ENCODE results near the gene PARVA.

The PARVA gene

GRCh38 chr11:12459374-12459773, 82.0 kb downstream of the PARVA start:
- Histone ChIP-seq H3K4me1 (ENCODE audit: control insufficient read depth, low read length) (no peaks in the 10 kb centered on the region), H3K79me2 (ENCODE audit: control insufficient read depth, low read length) (no peaks in the 10 kb centered on the region), H3F3A (ENCODE audit: control insufficient read depth, insufficient read depth) (no peaks in the 10 kb centered on the region), H3K27me3 (ENCODE audit: control insufficient read depth, low read length) (no peaks in the 10 kb centered on the region), H3K4me3 (ENCODE audit: low read length) (no peak overlapping the region), H3K9me2 (replicated peaks; ENCODE audit: control insufficient read depth, low read length) (no peaks in the 10 kb centered on the region), H3K27ac (ENCODE audit: low read depth, low read length) (no peak overlapping the region), H3K36me3 (ENCODE audit: control insufficient read depth, low read length) (no peaks in the 10 kb centered on the region), H4K20me1 (ENCODE audit: control insufficient read depth, insufficient read depth, low read depth, low read length) (no peaks in the 10 kb centered on the region), H3K9me3 (ENCODE audit: control insufficient read depth, insufficient read depth, low read length) (no peaks in the 10 kb centered on the region), H3K4me2 (ENCODE audit: low read length) (no peak overlapping the region)
- TF ChIP-seq, protein P1, sequence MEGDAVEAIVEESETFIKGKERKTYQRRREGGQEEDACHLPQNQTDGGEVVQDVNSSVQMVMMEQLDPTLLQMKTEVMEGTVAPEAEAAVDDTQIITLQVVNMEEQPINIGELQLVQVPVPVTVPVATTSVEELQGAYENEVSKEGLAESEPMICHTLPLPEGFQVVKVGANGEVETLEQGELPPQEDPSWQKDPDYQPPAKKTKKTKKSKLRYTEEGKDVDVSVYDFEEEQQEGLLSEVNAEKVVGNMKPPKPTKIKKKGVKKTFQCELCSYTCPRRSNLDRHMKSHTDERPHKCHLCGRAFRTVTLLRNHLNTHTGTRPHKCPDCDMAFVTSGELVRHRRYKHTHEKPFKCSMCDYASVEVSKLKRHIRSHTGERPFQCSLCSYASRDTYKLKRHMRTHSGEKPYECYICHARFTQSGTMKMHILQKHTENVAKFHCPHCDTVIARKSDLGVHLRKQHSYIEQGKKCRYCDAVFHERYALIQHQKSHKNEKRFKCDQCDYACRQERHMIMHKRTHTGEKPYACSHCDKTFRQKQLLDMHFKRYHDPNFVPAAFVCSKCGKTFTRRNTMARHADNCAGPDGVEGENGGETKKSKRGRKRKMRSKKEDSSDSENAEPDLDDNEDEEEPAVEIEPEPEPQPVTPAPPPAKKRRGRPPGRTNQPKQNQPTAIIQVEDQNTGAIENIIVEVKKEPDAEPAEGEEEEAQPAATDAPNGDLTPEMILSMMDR (IDR thresholded peaks at IDR 0.05; ENCODE audit: low read depth, low read length, poor library complexity, severe bottlenecking): no peak
- no peak for TF ChIP-seq EZH2phosphoT487 (IDR thresholded peaks at IDR 0.05; ENCODE audit: borderline replicate concordance, low read length)

DNA sequence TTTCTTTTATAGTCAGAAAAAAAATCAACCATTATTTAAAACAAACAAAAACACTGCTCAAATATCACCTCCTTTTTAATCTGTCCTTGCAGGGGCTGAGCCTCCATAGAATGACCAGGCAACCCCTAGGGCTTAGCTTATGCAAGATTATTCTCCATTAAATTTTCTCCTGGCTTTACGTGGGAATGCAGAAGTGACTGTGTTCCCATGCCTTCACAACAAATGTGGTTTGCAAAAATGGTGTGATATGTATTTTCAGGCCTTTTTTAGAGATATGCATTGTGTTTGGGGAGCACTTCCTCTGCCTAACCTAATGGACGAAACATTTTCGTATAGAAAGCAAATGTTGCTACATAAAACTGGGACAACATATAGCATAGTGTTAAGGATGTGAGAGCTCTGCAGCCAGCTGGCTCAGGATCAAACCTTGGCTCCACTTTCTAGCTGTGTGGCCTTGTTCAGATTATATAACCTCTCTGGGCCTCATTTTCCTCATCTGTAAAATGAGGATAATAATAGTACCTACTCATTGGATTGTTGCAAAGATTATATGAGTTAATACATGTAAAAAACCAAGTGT, 82.6 kb downstream of the PARVA start:
- Histone ChIP-seq H3K79me2 (ENCODE audit: control insufficient read depth, low read length) (no peaks in the 10 kb centered on the region), H3K4me3 (ENCODE audit: low read length) (no peak overlapping the region)

GRCh38 chr11:12460466-12460865, 83.1 kb downstream of the PARVA start:
- Histone ChIP-seq H3K36me3 (ENCODE audit: control insufficient read depth, low read length) (no peaks in the 10 kb centered on the region), H3K9me3 (ENCODE audit: control insufficient read depth, insufficient read depth, low read length) (no peaks in the 10 kb centered on the region), H3F3A (ENCODE audit: control insufficient read depth, insufficient read depth) (no peaks in the 10 kb centered on the region), H3K4me1 (ENCODE audit: control insufficient read depth, low read length) (no peaks in the 10 kb centered on the region), H3K4me2 (ENCODE audit: low read length) (no peak overlapping the region), H3K9me2 (replicated peaks; ENCODE audit: control insufficient read depth, low read length) (no peaks in the 10 kb centered on the region), H3K79me2 (ENCODE audit: control insufficient read depth, low read length) (no peaks in the 10 kb centered on the region), H3K27me3 (ENCODE audit: control insufficient read depth, low read length) (no peaks in the 10 kb centered on the region), H3K27ac (ENCODE audit: low read depth, low read length) (no peak overlapping the region), H3K4me3 (ENCODE audit: low read length) (no peak overlapping the region), H4K20me1 (ENCODE audit: control insufficient read depth, insufficient read depth, low read depth, low read length) (no peaks in the 10 kb centered on the region)
- no peak for TF ChIP-seq EZH2phosphoT487 (IDR thresholded peaks at IDR 0.05; ENCODE audit: borderline replicate concordance, low read length)
- TF ChIP-seq, protein P1 (IDR thresholded peaks at IDR 0.05; ENCODE audit: low read depth, low read length, poor library complexity, severe bottlenecking): no peak

More for the DNA sequence above, 82.6 kb downstream of the PARVA start:
- Histone ChIP-seq H3K9me2 (replicated peaks; ENCODE audit: control insufficient read depth, low read length) (no peaks in the 10 kb centered on the region), H3K27me3 (ENCODE audit: control insufficient read depth, low read length) (no peaks in the 10 kb centered on the region), H3K36me3 (ENCODE audit: control insufficient read depth, low read length) (no peaks in the 10 kb centered on the region), H3F3A (ENCODE audit: control insufficient read depth, insufficient read depth) (no peaks in the 10 kb centered on the region), H3K4me1 (ENCODE audit: control insufficient read depth, low read length) (no peaks in the 10 kb centered on the region), H3K4me2 (ENCODE audit: low read length) (no peak overlapping the region), H3K27ac (ENCODE audit: low read depth, low read length) (no peak overlapping the region), H4K20me1 (ENCODE audit: control insufficient read depth, insufficient read depth, low read depth, low read length) (no peaks in the 10 kb centered on the region), H3K9me3 (ENCODE audit: control insufficient read depth, insufficient read depth, low read length) (no peaks in the 10 kb centered on the region)
- TF ChIP-seq, protein P1 (IDR thresholded peaks at IDR 0.05; ENCODE audit: low read depth, low read length, poor library complexity, severe bottlenecking): no peak
- no peak for TF ChIP-seq EZH2phosphoT487 (IDR thresholded peaks at IDR 0.05; ENCODE audit: borderline replicate concordance, low read length)
